Stimulated activated naive B cell treated with anti-CD40 and anti-IgM and Interleukin-4, amounts not matched to agents 10 μg/mL and 1 μg/mL and 100 μg/mL, for 72 hours (primary cell): ENCODE measurements around the gene TTLL7.
"Not testable (repeated sequence)": the region's sequence is repeated elsewhere in the genome, so short reads cannot be mapped to it uniquely, and the experiment has no call there.

Experiments used
- ATAC-seq, 2 donors: fragments of 150-1000 bp; cut with Tn5 transposase; replicated peaks; 2 replicates each; pipeline ENCODE4 v1.10.0; 2021; ENCODE audit warnings: moderate library complexity in 1 of 2
- DNase-seq: peaks from one replicate; pipeline ENCODE4 v3.0.0; 2021
- H3K27ac Mint-ChIP-seq: one replicate; pipeline ENCODE4 v1.8.0; 2022; ENCODE audit warnings: mild to moderate bottlenecking, mixed read lengths
- H3K27me3 Mint-ChIP-seq, 2 donors: one replicate each; pipeline ENCODE4 v1.8.0; 2022; ENCODE audit warnings: mixed read lengths in 2 of 2
- H3K36me3 Mint-ChIP-seq, 2 donors: one replicate each; pipeline ENCODE4 v1.8.0; 2022; ENCODE audit warnings: mixed read lengths in 2 of 2, mild to moderate bottlenecking in 1 of 2
- H3K4me1 Mint-ChIP-seq, 2 donors: one replicate each; pipeline ENCODE4 v1.8.0; 2022; ENCODE audit warnings: mixed read lengths in 2 of 2, mild to moderate bottlenecking in 1 of 2
- H3K4me3 Mint-ChIP-seq, 2 donors: one replicate each; pipeline ENCODE4 v1.8.0; 2022; ENCODE audit warnings: mild to moderate bottlenecking in 2 of 2, mixed read lengths in 2 of 2, moderate library complexity in 1 of 2
- H3K9me3 Mint-ChIP-seq, 2 donors: one replicate each; pipeline ENCODE4 v1.8.0; 2022; ENCODE audit warnings: mixed read lengths in 2 of 2, mild to moderate bottlenecking in 1 of 2

Gene TTLL7

DNA sequence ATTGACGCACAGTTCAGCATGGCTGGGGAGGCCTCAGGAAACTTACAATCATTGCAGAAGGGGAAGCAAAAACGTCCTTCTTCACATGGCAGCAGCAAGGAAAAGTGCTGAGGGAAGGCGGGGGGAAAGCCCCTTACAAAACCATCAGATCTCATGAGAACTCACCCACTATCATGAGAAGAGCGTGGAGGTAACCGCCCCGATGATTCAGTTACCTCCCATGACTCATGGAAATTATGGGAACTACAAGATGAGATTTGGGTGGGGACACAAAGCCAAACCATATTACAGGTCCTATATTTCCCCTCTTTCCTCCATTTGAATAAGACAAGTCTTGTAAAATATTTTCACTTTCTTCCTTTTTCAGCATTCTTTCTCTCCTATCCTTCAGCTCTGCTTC lies 7.7 kb upstream of the TTLL7 start:
- peaks cover 2 to 9% of the 10 kb centered on the region in 2 donors for H3K9me3 Mint-ChIP-seq
- H3K4me3 Mint-ChIP-seq: no peak overlapping the region
- ATAC-seq (no peak), DNase-seq (no peak)
- peaks cover 40 to 41% of the 10 kb centered on the region in 2 donors for H3K27me3 Mint-ChIP-seq
- no peaks in the 10 kb centered on the region for H3K4me1 Mint-ChIP-seq
- no peak overlapping the region for H3K27ac Mint-ChIP-seq
- H3K36me3 Mint-ChIP-seq: no peaks in the 10 kb centered on the region

DNA sequence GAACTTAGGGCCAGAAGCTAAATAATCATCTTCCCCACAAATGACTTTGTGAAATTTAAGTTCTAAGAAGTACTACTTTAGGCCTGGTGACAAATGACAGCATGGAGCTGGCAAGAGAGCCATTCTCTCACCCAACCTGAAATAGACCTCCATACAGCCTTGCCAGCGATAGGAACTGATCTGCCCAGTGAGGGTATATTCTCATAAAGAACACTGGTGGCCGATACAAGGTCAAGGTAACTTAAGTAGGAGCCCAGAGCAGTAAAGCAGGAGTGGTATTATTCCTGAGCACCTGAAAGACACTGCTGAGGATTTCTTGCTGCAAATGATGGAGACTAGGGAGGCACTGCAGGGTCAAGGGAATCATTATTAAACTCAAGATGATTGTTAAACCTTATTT lies 2.6 kb upstream of the TTLL7 start:
- ATAC-seq (no peak), DNase-seq (no peak)
- Mint-ChIP-seq H3K27me3 (peaks cover 53 to 65% of the 10 kb centered on the region in 2 donors), H3K36me3 (no peaks in the 10 kb centered on the region), H3K4me3 (no peak overlapping the region), H3K27ac (no peak overlapping the region), H3K9me3 (peaks cover 0 to 4% of the 10 kb centered on the region in 2 donors), H3K4me1 (peaks cover 5 to 17% of the 10 kb centered on the region in 2 donors)

GRCh38 chr1:84000954-84001495 lies 2.1 kb upstream of the TTLL7 start:
- no peak for ATAC-seq
- no peaks in the 10 kb centered on the region for H3K9me3 Mint-ChIP-seq
- no peak overlapping the region for H3K4me3 Mint-ChIP-seq
- peaks cover 5 to 17% of the 10 kb centered on the region in 2 donors for H3K4me1 Mint-ChIP-seq
- DNase-seq: no peak
- H3K36me3 Mint-ChIP-seq: no peaks in the 10 kb centered on the region
- no peak overlapping the region for H3K27ac Mint-ChIP-seq
- H3K27me3 Mint-ChIP-seq: peaks cover 58 to 65% of the 10 kb centered on the region in 2 donors

GRCh38 chr1:84000196-84000885 lies 1.4 kb upstream of the TTLL7 start:
- peaks cover 61 to 68% of the 10 kb centered on the region in 2 donors for H3K27me3 Mint-ChIP-seq

DNA sequence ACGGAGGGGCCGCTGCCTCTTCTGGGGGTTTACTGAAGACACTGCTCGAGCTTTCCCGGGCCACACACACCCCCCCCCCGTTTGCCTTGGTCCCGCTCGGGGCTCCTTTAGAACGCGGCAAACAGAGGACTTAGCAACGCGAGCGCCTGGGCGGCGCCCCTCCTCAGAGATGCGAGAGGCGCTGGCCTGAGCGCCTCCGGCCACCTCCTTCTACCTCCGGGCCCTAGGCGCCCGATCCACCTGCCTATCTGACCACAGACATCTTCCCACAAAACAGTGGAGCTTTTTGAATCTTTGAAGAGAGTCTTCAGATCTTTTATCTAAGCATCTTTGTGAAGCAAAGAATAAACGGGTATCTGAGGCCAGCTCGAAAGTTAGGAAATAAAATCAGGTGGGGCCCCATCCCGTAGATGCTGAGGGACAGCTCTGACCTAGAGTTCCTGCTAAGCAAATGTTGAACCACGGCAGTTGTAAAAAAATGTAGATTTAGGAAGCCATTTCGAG lies 436 bp upstream of the TTLL7 start:
- Mint-ChIP-seq H3K36me3 (no peaks in the 10 kb centered on the region), H3K4me1 (peaks cover 5 to 17% of the 10 kb centered on the region in 2 donors), H3K9me3 (no peaks in the 10 kb centered on the region), H3K4me3 (peak overlapping the region; percentile 86 to 89), H3K27ac (peak overlapping the region; percentile 56), H3K27me3 (peaks cover 58 to 69% of the 10 kb centered on the region in 2 donors)
- DNase-seq (no peak), ATAC-seq (peak; percentile 87)

More at GRCh38 chr1:84000196-84000885, 1.4 kb upstream of the TTLL7 start:
- no peak for ATAC-seq
- H3K4me1 Mint-ChIP-seq: peaks cover 5 to 17% of the 10 kb centered on the region in 2 donors
- DNase-seq: no peak
- peak overlapping the region in 1 of 2 donors; percentile 89 for H3K4me3 Mint-ChIP-seq
- no peak overlapping the region for H3K27ac Mint-ChIP-seq
- H3K36me3 Mint-ChIP-seq: no peaks in the 10 kb centered on the region
- H3K9me3 Mint-ChIP-seq: no peaks in the 10 kb centered on the region

DNA sequence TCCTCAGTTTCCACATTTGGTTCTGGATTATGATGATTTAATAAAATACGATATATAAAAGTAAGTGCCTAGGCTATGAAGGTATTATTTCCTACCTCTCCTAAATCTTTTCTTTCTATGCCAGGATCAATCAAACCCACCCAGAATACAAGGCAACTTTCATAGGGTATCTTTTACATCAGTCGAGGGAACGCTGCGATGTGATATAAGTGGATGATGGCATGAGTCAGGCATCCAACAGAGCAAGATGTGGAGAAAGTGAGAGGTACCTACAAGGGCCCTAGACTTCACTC lies 781 bp downstream of the TTLL7 start:
- ATAC-seq: no peak
- Mint-ChIP-seq H3K4me1 (peaks cover 5 to 17% of the 10 kb centered on the region in 2 donors), H3K27me3 (peaks cover 57% of the 10 kb centered on the region in 2 donors), H3K36me3 (no peaks in the 10 kb centered on the region), H3K27ac (no peak overlapping the region), H3K9me3 (no peaks in the 10 kb centered on the region), H3K4me3 (peak overlapping the region; percentile 80 to 89)
- DNase-seq: no peak

DNA sequence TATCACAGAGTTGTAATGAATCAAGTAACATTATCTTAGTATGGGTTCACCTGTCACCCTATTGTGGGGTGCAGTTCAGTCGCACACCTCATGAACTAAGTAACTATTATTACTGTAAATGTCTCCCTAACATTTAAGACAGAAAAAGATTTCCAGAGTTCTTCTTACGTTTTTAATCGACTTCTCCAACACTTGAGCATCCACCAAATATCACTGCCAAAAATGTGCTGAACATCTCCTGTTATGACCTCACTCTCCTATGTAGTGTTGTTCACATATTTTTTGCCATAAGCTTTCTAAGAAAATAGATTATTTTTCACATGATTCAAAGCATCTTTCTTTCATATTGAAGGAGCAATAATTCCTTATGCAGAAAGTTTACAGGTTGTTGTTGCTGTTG lies 1.3 kb downstream of the TTLL7 start:
- Mint-ChIP-seq H3K9me3 (no peaks in the 10 kb centered on the region), H3K27me3 (peaks cover 56 to 59% of the 10 kb centered on the region in 2 donors), H3K27ac (no peak overlapping the region), H3K36me3 (no peaks in the 10 kb centered on the region), H3K4me3 (no peak overlapping the region), H3K4me1 (peaks cover 5 to 17% of the 10 kb centered on the region in 2 donors)
- DNase-seq (no peak), ATAC-seq (no peak)

- no peak for DNase-seq
Observed at GRCh38 chr1:83996621-83997020, 2.3 kb downstream of the TTLL7 start.

GRCh38 chr1:83996191-83996590 lies 2.7 kb downstream of the TTLL7 start:
- H3K4me3 Mint-ChIP-seq: no peak overlapping the region

More at GRCh38 chr1:83996621-83997020, 2.3 kb downstream of the TTLL7 start:
- H3K4me3 Mint-ChIP-seq: no peak overlapping the region
- H3K4me1 Mint-ChIP-seq: peaks cover 5 to 17% of the 10 kb centered on the region in 2 donors
- ATAC-seq: no peak
- H3K36me3 Mint-ChIP-seq: no peaks in the 10 kb centered on the region
- peaks cover 53 to 57% of the 10 kb centered on the region in 2 donors for H3K27me3 Mint-ChIP-seq
- no peak overlapping the region for H3K27ac Mint-ChIP-seq
- H3K9me3 Mint-ChIP-seq: no peaks in the 10 kb centered on the region

GRCh38 chr1:83995649-83996048 lies 3.3 kb downstream of the TTLL7 start:
- Mint-ChIP-seq H3K4me1 (peaks cover 5 to 17% of the 10 kb centered on the region in 2 donors), H3K27ac (no peak overlapping the region), H3K9me3 (no peaks in the 10 kb centered on the region), H3K27me3 (peaks cover 44 to 47% of the 10 kb centered on the region in 2 donors), H3K4me3 (no peak overlapping the region), H3K36me3 (no peaks in the 10 kb centered on the region)
- DNase-seq (no peak), ATAC-seq (no peak)

More at GRCh38 chr1:83996191-83996590, 2.7 kb downstream of the TTLL7 start:
- no peak for ATAC-seq
- H3K27ac Mint-ChIP-seq: no peak overlapping the region
- DNase-seq: no peak
- H3K27me3 Mint-ChIP-seq: peaks cover 49 to 53% of the 10 kb centered on the region in 2 donors
- H3K36me3 Mint-ChIP-seq: no peaks in the 10 kb centered on the region
- H3K4me1 Mint-ChIP-seq: peaks cover 5 to 17% of the 10 kb centered on the region in 2 donors
- no peaks in the 10 kb centered on the region for H3K9me3 Mint-ChIP-seq

DNA sequence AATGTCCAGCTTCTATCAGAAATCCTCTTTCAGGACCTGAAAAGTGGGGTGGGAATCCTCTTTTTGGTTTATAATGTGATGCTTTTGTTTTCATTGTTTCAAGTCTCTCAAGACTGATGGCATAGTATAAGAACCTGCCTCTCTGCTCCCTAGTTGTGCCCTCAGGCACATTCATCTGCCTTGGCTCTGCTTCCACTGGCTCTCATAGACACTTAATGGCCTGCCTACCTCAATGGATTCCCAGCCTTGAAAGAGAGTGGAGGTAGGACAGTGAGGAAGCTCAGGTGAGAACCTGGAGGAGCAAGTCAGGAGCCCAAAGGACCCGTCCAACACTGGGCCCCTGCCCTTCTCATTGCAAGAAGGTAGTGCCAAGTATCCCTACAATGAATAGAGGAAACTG lies 4.8 kb downstream of the TTLL7 start:
- ATAC-seq (no peak), DNase-seq (no peak)
- no peaks in the 10 kb centered on the region for H3K9me3 Mint-ChIP-seq
- H3K27me3 Mint-ChIP-seq: peaks cover 35 to 38% of the 10 kb centered on the region in 2 donors
- peaks cover 0 to 5% of the 10 kb centered on the region in 2 donors for H3K4me1 Mint-ChIP-seq
- H3K4me3 Mint-ChIP-seq: no peak overlapping the region
- H3K27ac Mint-ChIP-seq: no peak overlapping the region
- H3K36me3 Mint-ChIP-seq: no peaks in the 10 kb centered on the region

GRCh38 chr1:83990734-83991133 lies 8.2 kb downstream of the TTLL7 start:
- DNase-seq (no peak), ATAC-seq (no peak)
- no peak overlapping the region for H3K4me3 Mint-ChIP-seq
- H3K36me3 Mint-ChIP-seq: peaks cover 0 to 3% of the 10 kb centered on the region in 2 donors
- H3K9me3 Mint-ChIP-seq: peaks cover 4 to 5% of the 10 kb centered on the region in 2 donors
- H3K27me3 Mint-ChIP-seq: peaks cover 18 to 21% of the 10 kb centered on the region in 2 donors
- no peaks in the 10 kb centered on the region for H3K4me1 Mint-ChIP-seq
- no peak overlapping the region for H3K27ac Mint-ChIP-seq

DNA sequence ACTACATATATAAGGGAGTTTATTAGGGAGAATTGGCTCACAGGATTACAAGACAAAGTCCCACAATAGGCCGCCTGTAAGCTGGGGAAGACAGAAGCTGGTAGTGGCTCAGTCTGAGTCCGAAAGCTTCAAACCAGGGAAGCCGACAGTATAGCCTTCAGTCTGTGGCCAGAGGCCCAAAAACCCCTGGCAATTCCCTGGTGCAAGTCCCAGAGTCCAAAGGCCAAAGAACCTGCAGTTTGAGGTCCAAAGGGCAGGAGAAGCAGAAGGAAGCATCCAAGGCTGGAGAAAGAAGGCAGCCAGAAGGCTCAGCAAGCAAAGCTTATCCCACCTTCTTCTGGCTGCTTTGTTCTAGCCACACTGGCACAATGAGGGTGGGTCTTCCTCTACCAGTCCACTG lies 13.9 kb downstream of the TTLL7 start:
- no peaks in the 10 kb centered on the region for H3K4me1 Mint-ChIP-seq
- ATAC-seq (no peak), DNase-seq (no peak)
- H3K9me3 Mint-ChIP-seq: peaks cover 4 to 12% of the 10 kb centered on the region in 2 donors
- H3K27ac Mint-ChIP-seq: no peak overlapping the region
- H3K27me3 Mint-ChIP-seq: peaks cover 5 to 6% of the 10 kb centered on the region in 2 donors
- H3K36me3 Mint-ChIP-seq: peaks cover 0 to 3% of the 10 kb centered on the region in 2 donors
- no peak overlapping the region for H3K4me3 Mint-ChIP-seq

DNA sequence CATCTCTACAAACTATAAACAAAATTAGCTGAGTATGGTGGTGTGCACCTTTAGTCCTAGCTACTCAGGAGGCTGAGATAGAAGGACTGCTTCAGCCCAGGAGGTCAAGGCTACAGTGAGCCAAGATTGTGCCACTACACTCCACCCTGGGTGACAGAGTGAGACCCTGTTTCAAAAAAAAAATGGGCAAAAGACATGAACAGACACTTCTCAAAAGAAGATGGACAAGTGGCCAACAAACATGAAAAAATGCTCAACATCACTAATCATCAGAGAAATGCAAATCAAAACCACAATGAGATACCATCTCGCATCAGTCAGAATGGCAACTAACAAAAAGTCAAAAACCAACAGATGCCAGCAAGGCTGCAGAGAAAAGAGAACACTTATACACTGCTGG lies 15.0 kb downstream of the TTLL7 start:
- H3K27ac Mint-ChIP-seq, H3K27me3 Mint-ChIP-seq, ATAC-seq: not testable (repeated sequence)

DNA sequence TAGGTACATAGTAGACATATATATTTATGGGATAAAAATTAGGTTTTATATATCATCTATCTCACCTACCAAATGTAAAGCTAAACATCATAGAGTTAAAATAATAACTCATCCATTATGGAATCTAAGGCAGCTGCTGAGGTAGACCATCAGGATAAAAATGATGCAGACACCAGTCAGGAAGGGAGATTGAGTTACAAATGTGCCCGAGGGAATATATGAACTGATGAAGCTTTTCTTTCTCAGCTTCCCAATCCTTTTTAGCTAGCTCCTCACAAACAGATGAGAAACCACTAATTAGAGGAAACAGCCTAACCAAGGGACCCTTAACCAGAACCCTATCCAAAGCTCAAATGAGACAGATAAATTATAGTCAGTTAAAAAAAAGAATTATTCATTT lies 20.9 kb downstream of the TTLL7 start:
- H3K4me1 Mint-ChIP-seq: no peaks in the 10 kb centered on the region
- peaks cover 0 to 5% of the 10 kb centered on the region in 2 donors for H3K27me3 Mint-ChIP-seq
- no peak overlapping the region for H3K4me3 Mint-ChIP-seq
- no peaks in the 10 kb centered on the region for H3K36me3 Mint-ChIP-seq
- no peak overlapping the region for H3K27ac Mint-ChIP-seq
- DNase-seq (no peak), ATAC-seq (no peak)
- H3K9me3 Mint-ChIP-seq: peaks cover 0 to 4% of the 10 kb centered on the region in 2 donors

More for the DNA sequence above, 15.0 kb downstream of the TTLL7 start:
- peaks cover 4 to 12% of the 10 kb centered on the region in 2 donors for H3K9me3 Mint-ChIP-seq
- H3K4me3 Mint-ChIP-seq, DNase-seq, H3K36me3 Mint-ChIP-seq, H3K4me1 Mint-ChIP-seq: not testable (repeated sequence)
